ENCODE results near the gene ZNF248.

ZNF248 gene

GRCh38 chr10:37857287-37858211 is at the start of gene ZNF248:
Gene ZNF248, minus strand, starts transcription at chr10:37857610. Its CDS starts 1,300 bp downstream, at chr10:37856310.
- no peak; the same call in 1 of the 2 replicates for TF ChIP-seq CTCF (IDR thresholded peaks at IDR 0.05)

DNA sequence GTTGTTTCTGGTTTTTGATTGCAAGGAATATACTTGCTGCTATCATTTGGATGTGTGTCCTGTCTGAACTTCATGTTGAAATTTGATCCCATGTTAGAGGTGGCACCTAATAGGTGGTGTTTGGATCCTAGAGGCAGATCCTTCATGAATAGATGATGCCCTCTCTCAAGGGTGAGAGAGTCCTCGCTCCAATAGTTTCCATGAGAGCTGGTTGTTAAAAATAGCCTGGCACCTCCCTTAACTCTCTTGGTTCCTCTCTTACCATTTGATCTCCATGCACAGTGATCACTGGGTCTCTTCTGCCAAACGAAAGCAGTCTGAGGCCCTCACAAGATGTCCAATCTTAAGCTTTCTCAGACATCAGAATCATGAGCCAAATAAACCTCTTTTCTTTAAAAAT is 49.0 kb upstream of the ZNF248 start:
- no peak for TF ChIP-seq CTCF (IDR thresholded peaks at IDR 0.05)

GRCh38 chr10:37896436-37896835 is 39.0 kb upstream of the ZNF248 start:
- TF ChIP-seq CTCF (IDR thresholded peaks at IDR 0.05) = no peak

- TF ChIP-seq CTCF (IDR thresholded peaks at IDR 0.05) = no peak
These were observed 38.3 kb upstream of the ZNF248 start for GRCh38 chr10:37895674-37896073.

- TF ChIP-seq CTCF (IDR thresholded peaks at IDR 0.05) = no peak
These were observed 28.4 kb upstream of the ZNF248 start for GRCh38 chr10:37885850-37886249.

GRCh38 chr10:37872955-37873354 is 15.5 kb upstream of the ZNF248 start:
- no peak for TF ChIP-seq CTCF (IDR thresholded peaks at IDR 0.05)

DNA sequence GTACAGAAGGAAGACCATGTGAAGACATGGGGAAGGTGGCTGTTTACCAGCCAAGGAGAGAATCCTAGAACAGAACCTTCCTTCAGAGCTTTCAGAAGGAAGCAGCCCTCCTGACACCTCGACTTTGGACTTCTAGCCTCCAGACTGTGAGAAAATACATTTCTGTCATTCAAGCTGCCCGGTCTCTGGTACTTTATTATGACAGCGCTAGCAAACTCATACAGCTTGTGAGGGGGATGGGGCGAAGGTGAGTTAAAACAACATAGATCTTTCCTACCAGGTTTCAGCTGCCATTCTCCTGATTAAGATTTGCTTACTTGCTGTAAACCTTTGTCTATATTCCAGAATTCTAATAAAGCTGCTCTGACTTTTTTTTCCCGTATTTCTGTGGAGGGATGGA is 14.9 kb upstream of the ZNF248 start:
- no peak for TF ChIP-seq CTCF (IDR thresholded peaks at IDR 0.05)
